Measurements from ENCODE around the gene DNAH8.

GRCh38 chr6:38847497-38847896 lies 132.4 kb downstream of the DNAH8 start:
- no peak for TF ChIP-seq EZH2phosphoT487 (IDR thresholded peaks at IDR 0.05; ENCODE audit: borderline replicate concordance, low read depth)
- TF ChIP-seq, protein P1, sequence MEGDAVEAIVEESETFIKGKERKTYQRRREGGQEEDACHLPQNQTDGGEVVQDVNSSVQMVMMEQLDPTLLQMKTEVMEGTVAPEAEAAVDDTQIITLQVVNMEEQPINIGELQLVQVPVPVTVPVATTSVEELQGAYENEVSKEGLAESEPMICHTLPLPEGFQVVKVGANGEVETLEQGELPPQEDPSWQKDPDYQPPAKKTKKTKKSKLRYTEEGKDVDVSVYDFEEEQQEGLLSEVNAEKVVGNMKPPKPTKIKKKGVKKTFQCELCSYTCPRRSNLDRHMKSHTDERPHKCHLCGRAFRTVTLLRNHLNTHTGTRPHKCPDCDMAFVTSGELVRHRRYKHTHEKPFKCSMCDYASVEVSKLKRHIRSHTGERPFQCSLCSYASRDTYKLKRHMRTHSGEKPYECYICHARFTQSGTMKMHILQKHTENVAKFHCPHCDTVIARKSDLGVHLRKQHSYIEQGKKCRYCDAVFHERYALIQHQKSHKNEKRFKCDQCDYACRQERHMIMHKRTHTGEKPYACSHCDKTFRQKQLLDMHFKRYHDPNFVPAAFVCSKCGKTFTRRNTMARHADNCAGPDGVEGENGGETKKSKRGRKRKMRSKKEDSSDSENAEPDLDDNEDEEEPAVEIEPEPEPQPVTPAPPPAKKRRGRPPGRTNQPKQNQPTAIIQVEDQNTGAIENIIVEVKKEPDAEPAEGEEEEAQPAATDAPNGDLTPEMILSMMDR (IDR thresholded peaks at IDR 0.05) = no peak
- TF ChIP-seq MXI1 (IDR thresholded peaks at IDR 0.05; ENCODE audit: low read depth, low read length) = no peak
- TF ChIP-seq, protein P2, sequence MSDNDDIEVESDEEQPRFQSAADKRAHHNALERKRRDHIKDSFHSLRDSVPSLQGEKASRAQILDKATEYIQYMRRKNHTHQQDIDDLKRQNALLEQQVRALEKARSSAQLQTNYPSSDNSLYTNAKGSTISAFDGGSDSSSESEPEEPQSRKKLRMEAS (IDR thresholded peaks at IDR 0.05; ENCODE audit: low read depth) = no peak
- no peak for TF ChIP-seq YY1 (IDR thresholded peaks at IDR 0.05; ENCODE audit: low read depth)
- TF ChIP-seq TAF1 (IDR thresholded peaks at IDR 0.05; ENCODE audit: borderline replicate concordance, low read depth, low read length) = no peak
- TF ChIP-seq REST (IDR thresholded peaks at IDR 0.05; ENCODE audit: low read depth, low read length) = no peak
- no peak for TF ChIP-seq GABPA (IDR thresholded peaks at IDR 0.05; ENCODE audit: low read depth)
- no peak for TF ChIP-seq RCOR1 (IDR thresholded peaks at IDR 0.05; ENCODE audit: low read length)
- no peak for TF ChIP-seq FOSL2 (IDR thresholded peaks at IDR 0.05; ENCODE audit: borderline replicate concordance, low read depth)
- no peak for TF ChIP-seq CHD2 (IDR thresholded peaks at IDR 0.05; ENCODE audit: low read length, partially characterized antibody)
